ENCODE data around the gene SPAG8. TPM values are rescaled to one million over a fixed set of nuclear protein-coding genes. Genes with fewer than 3 reads are reported as not detected.
A peak's percentile ranks its signal among the peaks of the same experiment; 100 is the strongest.

SPAG8 gene
- total and polyA plus RNA-seq, 2 donors from 2014 or later = 2.4 to 6.1 TPM

- TF ChIP-seq CTCF (IDR thresholded peaks at IDR 0.05; ENCODE audit: borderline replicate concordance, extremely low read depth, insufficient read depth) = no peak
- H3K9ac ChIP-seq (ENCODE audit: low read length in 3 of 3) = no peak overlapping the region
- FAIRE-seq (no peak), DNase-seq (peak in 3 of 5 donors; percentile 72 to 91 (median 90))
- peaks cover 0 to 10% (median 0%) of the 10 kb centered on the region in 3 donors for H3K4me1 ChIP-seq (ENCODE audit: control insufficient read depth in 2 of 3, insufficient read depth in 2 of 3, low read depth in 1 of 3, low read length in 3 of 3)
- no peak overlapping the region for H3K27ac ChIP-seq (ENCODE audit: low read depth in 2 of 2, low read length in 2 of 2)
- no peaks in the 10 kb centered on the region for H3K36me3 ChIP-seq (ENCODE audit: control insufficient read depth in 2 of 3, insufficient read depth in 3 of 3, low read length in 3 of 3)
- no peak overlapping the region for H3K4me3 ChIP-seq (ENCODE audit: low read length in 3 of 3)
- intact Hi-C loops (cut with DNase I) = no loop called here
- no peaks in the 10 kb centered on the region for H3K9me3 ChIP-seq (ENCODE audit: control insufficient read depth in 2 of 3, insufficient read depth in 1 of 3, low read length in 3 of 3)
- H3K27me3 ChIP-seq (ENCODE audit: control insufficient read depth, insufficient read depth, low read length) = no peaks in the 10 kb centered on the region
Measured at GRCh38 chr9:35776018-35776417, 36.0 kb downstream of the SPAG8 start.

GRCh38 chr9:35774907-35775635 is 37.0 kb downstream of the SPAG8 start:
- Histone ChIP-seq H3K36me3 (ENCODE audit: control insufficient read depth in 2 of 3, insufficient read depth in 3 of 3, low read length in 3 of 3) (no peaks in the 10 kb centered on the region), H3K27ac (ENCODE audit: low read depth in 2 of 2, low read length in 2 of 2) (no peak overlapping the region), H3K27me3 (ENCODE audit: control insufficient read depth, insufficient read depth, low read length) (no peaks in the 10 kb centered on the region), H3K4me3 (ENCODE audit: low read length in 3 of 3) (no peak overlapping the region), H3K4me1 (ENCODE audit: control insufficient read depth in 2 of 3, insufficient read depth in 2 of 3, low read depth in 1 of 3, low read length in 3 of 3) (peaks cover 0 to 17% (median 6%) of the 10 kb centered on the region in 3 donors), H3K9ac (ENCODE audit: low read length in 3 of 3) (no peak overlapping the region), H3K9me3 (ENCODE audit: control insufficient read depth in 2 of 3, insufficient read depth in 1 of 3, low read length in 3 of 3) (no peaks in the 10 kb centered on the region)
- intact Hi-C loops (cut with DNase I) = no loop called here
- no peak for TF ChIP-seq CTCF (IDR thresholded peaks at IDR 0.05; ENCODE audit: borderline replicate concordance, extremely low read depth, insufficient read depth)
- no peak for FAIRE-seq
- peak in 2 of 5 donors; percentile 38 to 42 for DNase-seq

- peaks cover 0 to 17% (median 6%) of the 10 kb centered on the region in 3 donors for H3K4me1 ChIP-seq (ENCODE audit: control insufficient read depth in 2 of 3, insufficient read depth in 2 of 3, low read depth in 1 of 3, low read length in 3 of 3)
- intact Hi-C loops (cut with DNase I) = no loop called here
- no peaks in the 10 kb centered on the region for H3K36me3 ChIP-seq (ENCODE audit: control insufficient read depth in 2 of 3, insufficient read depth in 3 of 3, low read length in 3 of 3)
- DNase-seq (no peak), FAIRE-seq (no peak)
- no peak overlapping the region for H3K9ac ChIP-seq (ENCODE audit: low read length in 3 of 3)
- no peaks in the 10 kb centered on the region for H3K9me3 ChIP-seq (ENCODE audit: control insufficient read depth in 2 of 3, insufficient read depth in 1 of 3, low read length in 3 of 3)
- no peaks in the 10 kb centered on the region for H3K27me3 ChIP-seq (ENCODE audit: control insufficient read depth, insufficient read depth, low read length)
- no peak for TF ChIP-seq CTCF (IDR thresholded peaks at IDR 0.05; ENCODE audit: borderline replicate concordance, extremely low read depth, insufficient read depth)
- no peak overlapping the region for H3K27ac ChIP-seq (ENCODE audit: low read depth in 2 of 2, low read length in 2 of 2)
- no peak overlapping the region for H3K4me3 ChIP-seq (ENCODE audit: low read length in 3 of 3)
Measured at GRCh38 chr9:35771943-35772342, 40.1 kb downstream of the SPAG8 start.
